Adrenal gland (tissue), 12 donors: ENCODE results near the gene SLC22A14. TPM values are rescaled to one million over a fixed set of nuclear protein-coding genes. Genes with fewer than 3 reads are reported as not detected.

Experiments used
- DNase-seq, 7 donors: peaks; one replicate each; pipeline ENCODE4 v3.0.0-alpha.2; 2019 to 2020
- H3K27ac ChIP-seq, 5 donors: fragments of 200-600 bp; sonication (generic) in 4 of 5; 1 replicate in 3 of 5; 2 replicates in 2 of 5; pipeline versions ENCODE4 v1.5.1 to v1.8.0; 2016 to 2020; ENCODE audit warnings: mild to moderate bottlenecking in 1 of 5
- H3K27me3 ChIP-seq: fragments of 200-600 bp; 2 replicates; pipeline ENCODE4 v1.8.0; 2021
- H3K36me3 ChIP-seq, 2 donors: fragments of 200-600 bp; replicated peaks in 1 of 2; 1 replicate in 1 of 2; 2 replicates in 1 of 2; pipeline versions ENCODE4 v1.5.1 to v1.8.0; 2018 to 2022
- H3K4me1 ChIP-seq, 2 donors: fragments of 200-600 bp; replicated peaks in 1 of 2; 1 replicate in 1 of 2; 2 replicates in 1 of 2; pipeline versions ENCODE4 v1.5.1 to v1.8.0; 2018 to 2021
- H3K4me3 ChIP-seq, 4 donors: fragments of 200-600 bp; sonication (generic) in 3 of 4; one replicate each; pipeline ENCODE4 v1.5.1; 2016 to 2018
- H3K9me3 ChIP-seq, 3 donors: fragments of 200-600 bp; sonication (generic) in 1 of 3; replicated peaks in 1 of 3; 1 replicate in 2 of 3; 2 replicates in 1 of 3; pipeline versions ENCODE4 v1.5.1 to v1.8.0; 2016 to 2021
- POLR2A ChIP-seq, 2 donors: fragments of 450-650 bp; IDR thresholded peaks; one replicate each; pipeline ENCODE4 v1.6.1; 2017; ENCODE audit warnings: antibody characterized with exemption in 2 of 2, mild to moderate bottlenecking in 2 of 2, moderate library complexity in 1 of 2
- WGBS, 4 donors: extraction: QIAGEN DNeasy Blood & Tissue Kit in 2 of 4; methylation state at CpG; one replicate each; pipeline versions ENCODE4 v1.1.5 to v1.1.7; 2013 to 2017; 5-methylcytosine and 5-hydroxymethylcytosine counted together
- intact Hi-C, 2 donors: fragments of 100-400 bp; cut with DNase I; formaldehyde crosslinking; loops; one replicate each; pipeline versions ENCODE4 v1.14.1 to v1.15.0; 2022 to 2023
- polyA plus RNA-seq, 3 donors: library from polyadenylated mRNA; stranded (reverse); fragments of 200-250 nt in 2 of 3; fragments of 350-450 nt in 1 of 3; fragmentation: Illumina TruSeq in 1 of 3; extraction: RNeasy Lipid Tissue Mini Kit (QIAGEN cat#74804) in 1 of 3; gene quantifications; one replicate each; pipeline ENCODE4 v1.2.3, GENCODE V29; 2013 to 2014
- total RNA-seq, 9 donors: library from RNA; depleted of rRNA in 4 of 9; stranded (reverse); fragments of >200 nt in 4 of 9; fragments of 120-200 nt in 1 of 9; fragmentation: NEBNext Ultra II Directional in 1 of 9; extraction: Animal tissue kit (Norgen Biotek cat#: 25700) in 1 of 9; gene quantifications; one replicate each; pipeline versions ENCODE4 v1.1.0 to v1.2.4, GENCODE V29; 2013 to 2023
- TF ChIP-seq, protein P1 (sequence below), 6 experiments: fragments of 450-650 bp in 4 of 6; fragments of 200-600 bp in 2 of 6; sonication (generic) in 1 of 6; IDR thresholded peaks; 1 replicate in 5 of 6; 2 replicates in 1 of 6; pipeline versions ENCODE4 v1.5.1 to v1.8.0; 2016 to 2021; ENCODE audit warnings: antibody characterized with exemption in 6 of 6, mild to moderate bottlenecking in 2 of 6, moderate library complexity in 1 of 6
- donor health status: healthy with polysubstance abuse.
- donor health status: Bipolar disorder and iron deficiency.
- donor health status: DM: yes; HTN: yes; CAD: no.
- donor health status: DM: no; HTN: no; CAD: no.
- donor health status: DM: no; HTN: no; CAD: no.
- donor health status: DM: yes; HTN: yes; CAD: no.

Gene SLC22A14
- total and polyA plus RNA-seq, 12 donors = 0.07 to 0.32 (median 0.11) TPM; not detected in 5

DNA sequence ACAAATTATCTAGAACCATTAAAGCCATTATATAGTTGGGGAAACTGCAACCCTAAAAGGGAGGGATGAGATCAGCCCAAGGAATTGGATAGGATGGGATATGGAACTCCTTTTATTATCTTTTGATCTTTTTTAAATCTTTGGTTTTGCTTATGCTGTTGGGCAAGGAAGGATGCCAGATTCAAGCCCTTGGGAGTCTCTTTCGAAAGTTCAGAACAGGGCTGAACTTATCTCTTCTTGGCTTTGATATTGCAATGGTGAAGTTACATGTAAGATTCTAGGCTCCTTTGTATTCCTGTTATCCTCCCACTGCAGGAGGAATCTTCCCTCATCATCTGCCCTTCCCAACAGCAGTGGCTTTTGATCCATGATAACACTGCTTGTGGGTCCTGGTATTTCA, 26.5 kb upstream of the SLC22A14 start:
- TF ChIP-seq, protein P1, sequence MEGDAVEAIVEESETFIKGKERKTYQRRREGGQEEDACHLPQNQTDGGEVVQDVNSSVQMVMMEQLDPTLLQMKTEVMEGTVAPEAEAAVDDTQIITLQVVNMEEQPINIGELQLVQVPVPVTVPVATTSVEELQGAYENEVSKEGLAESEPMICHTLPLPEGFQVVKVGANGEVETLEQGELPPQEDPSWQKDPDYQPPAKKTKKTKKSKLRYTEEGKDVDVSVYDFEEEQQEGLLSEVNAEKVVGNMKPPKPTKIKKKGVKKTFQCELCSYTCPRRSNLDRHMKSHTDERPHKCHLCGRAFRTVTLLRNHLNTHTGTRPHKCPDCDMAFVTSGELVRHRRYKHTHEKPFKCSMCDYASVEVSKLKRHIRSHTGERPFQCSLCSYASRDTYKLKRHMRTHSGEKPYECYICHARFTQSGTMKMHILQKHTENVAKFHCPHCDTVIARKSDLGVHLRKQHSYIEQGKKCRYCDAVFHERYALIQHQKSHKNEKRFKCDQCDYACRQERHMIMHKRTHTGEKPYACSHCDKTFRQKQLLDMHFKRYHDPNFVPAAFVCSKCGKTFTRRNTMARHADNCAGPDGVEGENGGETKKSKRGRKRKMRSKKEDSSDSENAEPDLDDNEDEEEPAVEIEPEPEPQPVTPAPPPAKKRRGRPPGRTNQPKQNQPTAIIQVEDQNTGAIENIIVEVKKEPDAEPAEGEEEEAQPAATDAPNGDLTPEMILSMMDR (IDR thresholded peaks at IDR 0.05) = no peak
- TF ChIP-seq POLR2A (IDR thresholded peaks at IDR 0.05) = no peak
- Histone ChIP-seq H3K9me3 (no peaks in the 10 kb centered on the region), H3K27ac (no peak overlapping the region), H3K27me3 (no peaks in the 10 kb centered on the region), H3K4me1 (peaks cover 10 to 19% of the 10 kb centered on the region in 2 donors), H3K4me3 (no peak overlapping the region), H3K36me3 (peaks cover 0 to 38% of the 10 kb centered on the region in 2 donors)
- peak in 1 of 7 donors; percentile 17 for DNase-seq
- 27 to 58% (median 52%) methylated on average over 1 of the region's 1 CpG for WGBS, 4 donors
- intact Hi-C loops = no loop called here

DNA sequence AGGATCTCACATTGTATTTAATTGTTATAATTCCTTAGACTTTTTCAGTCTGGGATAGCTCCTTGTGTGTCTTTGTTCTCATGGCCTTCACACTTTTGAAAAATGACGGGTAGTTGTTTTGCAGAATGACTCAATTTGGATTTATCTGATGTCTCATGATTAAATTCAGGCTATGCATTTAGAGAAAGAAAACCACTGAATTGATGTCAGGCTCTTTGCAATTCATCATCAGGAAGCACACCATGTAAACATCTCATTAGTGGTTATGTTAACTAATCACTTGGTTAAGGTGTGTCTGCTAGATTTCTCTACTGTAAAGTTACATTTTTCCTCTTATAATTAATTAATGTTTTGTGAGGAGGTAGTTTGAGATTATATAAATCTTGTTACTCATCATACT, 24.5 kb upstream of the SLC22A14 start:
- 23 to 47% (median 42%) methylated on average over 1 of the region's 1 CpG for WGBS, 4 donors
- intact Hi-C loops = no loop called here
- H3K4me3 ChIP-seq = no peak overlapping the region

DNA sequence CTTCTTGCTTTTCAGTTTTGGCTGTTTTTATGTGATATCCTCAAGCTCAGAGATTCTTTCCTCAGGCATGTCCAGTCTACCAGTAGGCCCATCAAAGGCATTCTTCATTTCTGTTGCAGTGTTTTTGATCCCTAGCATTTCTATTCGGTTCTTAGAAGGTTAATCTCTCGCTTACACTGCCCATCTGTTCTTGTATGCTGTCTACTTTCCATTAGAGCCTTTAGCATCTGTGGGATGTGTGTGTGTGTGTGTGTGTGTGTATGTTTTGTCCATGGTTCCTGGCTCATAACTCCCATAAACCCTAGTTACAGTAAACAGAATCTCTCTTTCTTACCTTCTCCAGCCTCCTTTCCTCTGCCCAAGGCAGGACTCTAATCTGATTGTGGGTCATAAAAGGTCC, 21.6 kb upstream of the SLC22A14 start:
- Histone ChIP-seq H3K9me3 (no peaks in the 10 kb centered on the region), H3K4me1 (peaks cover 14 to 27% of the 10 kb centered on the region in 2 donors), H3K36me3 (no peaks in the 10 kb centered on the region), H3K4me3 (no peak overlapping the region), H3K27ac (no peak overlapping the region), H3K27me3 (no peaks in the 10 kb centered on the region)
- TF ChIP-seq, protein P1 (IDR thresholded peaks at IDR 0.05) = no peak
- no peak for TF ChIP-seq POLR2A (IDR thresholded peaks at IDR 0.05)
- WGBS, 4 donors = 93 to 98% (median 96%) methylated on average over 2 of the region's 2 CpGs
- no peak for DNase-seq
- intact Hi-C loops = no loop called here

More for the DNA sequence above, 24.5 kb upstream of the SLC22A14 start:
- TF ChIP-seq, protein P1 (IDR thresholded peaks at IDR 0.05) = no peak
- TF ChIP-seq POLR2A (IDR thresholded peaks at IDR 0.05) = no peak
- peaks cover 0 to 18% of the 10 kb centered on the region in 2 donors for H3K36me3 ChIP-seq
- no peaks in the 10 kb centered on the region for H3K9me3 ChIP-seq
- no peak for DNase-seq
- peaks cover 10 to 19% of the 10 kb centered on the region in 2 donors for H3K4me1 ChIP-seq
- peak overlapping the region in 2 of 5 donors; percentile 10 to 39 for H3K27ac ChIP-seq
- no peaks in the 10 kb centered on the region for H3K27me3 ChIP-seq

DNA sequence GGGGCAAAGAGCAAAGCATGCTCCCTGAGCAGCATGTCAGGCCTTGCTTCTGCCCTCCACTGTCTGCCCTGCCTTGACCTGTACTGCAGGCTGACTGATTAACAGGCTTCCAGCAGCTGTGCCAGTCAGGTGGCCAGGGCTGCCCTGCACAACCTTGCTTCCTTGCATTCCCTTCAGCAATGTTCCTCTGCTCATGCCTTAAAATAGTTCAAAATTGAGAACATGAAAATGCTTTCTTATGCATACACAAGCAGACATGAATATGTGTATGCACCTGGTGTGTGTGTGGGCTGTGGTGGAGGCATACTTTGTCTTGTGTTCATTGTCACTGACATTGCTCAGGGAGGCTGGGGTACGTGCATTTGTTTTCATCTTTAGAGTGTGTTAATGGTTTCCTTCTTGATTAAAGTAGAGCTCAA, 17.7 kb upstream of the SLC22A14 start:
- no peaks in the 10 kb centered on the region for H3K9me3 ChIP-seq
- H3K4me3 ChIP-seq = no peak overlapping the region
- no peaks in the 10 kb centered on the region for H3K36me3 ChIP-seq
- no peak overlapping the region for H3K27ac ChIP-seq
- 0% methylated on average over 1 of the region's 1 CpG; no CpG with 5 or more reads in 1 of the 4 donors for WGBS, 4 donors
- no peaks in the 10 kb centered on the region for H3K27me3 ChIP-seq
- intact Hi-C loops = no loop called here
- H3K4me1 ChIP-seq = peaks cover 4 to 8% of the 10 kb centered on the region in 2 donors
- DNase-seq = peak in 4 of 7 donors; percentile 51 to 74 (median 62)
- TF ChIP-seq POLR2A (IDR thresholded peaks at IDR 0.05) = no peak
- TF ChIP-seq, protein P1 (IDR thresholded peaks at IDR 0.05) = no peak
